GM19468 (cell line): ENCODE results near the gene ARHGAP1.
"Not testable (repeated sequence)": the region's sequence is repeated elsewhere in the genome, so short reads cannot be mapped to it uniquely, and the experiment has no call there.

Experiments used
- ATAC-seq: cut with Tn5 transposase; IDR thresholded peaks from one replicate; pipeline ENCODE4 v1.9.1; 2021; ENCODE audit warnings: mild to moderate bottlenecking, moderate library complexity, moderate number of reproducible peaks; ENCODE audit not compliant: unreplicated experiment; ENCODE audit errors: extremely low read depth

The ARHGAP1 gene

DNA sequence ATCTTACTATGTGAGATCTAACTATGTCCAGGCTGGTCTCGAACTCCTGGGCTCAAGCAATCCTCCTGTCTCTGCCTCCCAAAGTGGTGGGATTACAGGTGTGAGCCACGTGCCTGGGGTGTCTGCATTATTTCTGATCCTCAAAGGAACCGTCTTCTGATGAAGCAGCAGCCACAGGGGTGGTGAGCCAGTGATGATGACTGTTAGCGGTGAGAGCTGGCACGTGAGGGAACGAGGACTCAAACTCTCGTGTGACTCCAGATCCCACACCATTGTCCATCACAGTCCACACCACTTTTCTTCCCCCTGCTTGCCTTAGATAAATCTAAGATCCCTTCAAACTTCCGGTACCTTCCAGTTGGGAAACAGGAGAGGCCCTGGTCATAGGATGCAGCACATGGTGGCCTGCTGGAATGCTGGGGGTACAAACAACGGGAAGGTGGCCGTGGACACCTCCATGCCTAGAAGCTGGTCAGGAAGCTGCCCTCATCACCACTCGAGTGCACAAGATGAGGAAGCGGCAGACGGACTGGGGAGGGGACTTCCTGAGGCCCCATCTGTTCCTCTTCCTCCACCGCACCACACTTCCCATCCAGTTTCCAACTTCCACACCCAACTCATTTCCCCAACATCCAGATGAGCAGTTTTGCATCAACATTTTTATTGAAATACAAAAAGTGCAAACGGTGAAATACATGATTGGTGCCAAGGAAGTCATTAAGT, 23.8 kb downstream of the ARHGAP1 start:
- no peak for ATAC-seq

DNA sequence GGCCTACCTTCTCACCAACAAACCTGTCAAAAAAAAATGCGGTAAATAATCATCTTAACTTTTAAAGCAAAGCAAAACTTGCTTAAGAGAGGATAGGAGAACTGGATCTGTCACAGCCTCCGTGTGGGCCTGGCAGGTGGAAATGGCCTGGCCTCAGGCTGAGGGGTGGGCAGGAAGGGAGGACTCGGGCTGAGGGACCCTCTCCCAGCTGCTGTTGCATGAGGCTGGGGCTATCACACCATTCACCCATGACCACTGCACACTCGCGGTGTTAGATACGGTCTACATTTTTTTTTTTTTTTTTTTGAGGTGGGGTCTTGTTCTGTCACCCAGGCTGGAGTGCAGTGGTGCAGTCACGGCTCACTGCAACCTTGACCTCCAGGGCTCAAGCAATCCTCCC, 24.5 kb downstream of the ARHGAP1 start:
- ATAC-seq, result no peak

DNA sequence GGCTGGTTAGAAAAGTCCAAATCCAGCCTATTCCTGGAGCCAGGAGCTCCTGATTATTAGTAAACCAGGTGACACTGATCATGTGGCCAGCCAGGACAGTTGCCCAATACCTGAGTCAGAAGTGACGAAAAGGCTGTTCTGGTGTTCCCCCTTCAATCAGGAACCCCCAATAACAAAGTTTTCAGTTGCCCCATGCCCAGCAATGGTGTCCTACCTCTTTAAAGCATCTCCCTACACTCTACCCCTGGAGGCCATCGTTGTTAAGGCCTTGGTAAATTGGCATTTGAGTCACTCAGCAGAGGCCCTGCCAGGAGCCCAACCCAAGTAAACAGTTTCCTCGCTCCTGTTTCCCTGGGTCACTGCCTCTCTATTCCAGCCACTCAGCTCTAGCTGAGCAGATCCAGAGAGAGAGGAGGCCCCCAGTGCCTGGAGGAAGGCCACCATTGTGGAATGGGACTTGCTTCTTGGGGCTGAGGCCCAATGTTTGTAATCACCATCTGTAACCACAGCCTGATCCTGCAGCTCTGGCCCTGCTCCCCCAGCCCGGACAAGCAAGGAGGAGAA, 25.0 kb downstream of the ARHGAP1 start:
- no peak for ATAC-seq

DNA sequence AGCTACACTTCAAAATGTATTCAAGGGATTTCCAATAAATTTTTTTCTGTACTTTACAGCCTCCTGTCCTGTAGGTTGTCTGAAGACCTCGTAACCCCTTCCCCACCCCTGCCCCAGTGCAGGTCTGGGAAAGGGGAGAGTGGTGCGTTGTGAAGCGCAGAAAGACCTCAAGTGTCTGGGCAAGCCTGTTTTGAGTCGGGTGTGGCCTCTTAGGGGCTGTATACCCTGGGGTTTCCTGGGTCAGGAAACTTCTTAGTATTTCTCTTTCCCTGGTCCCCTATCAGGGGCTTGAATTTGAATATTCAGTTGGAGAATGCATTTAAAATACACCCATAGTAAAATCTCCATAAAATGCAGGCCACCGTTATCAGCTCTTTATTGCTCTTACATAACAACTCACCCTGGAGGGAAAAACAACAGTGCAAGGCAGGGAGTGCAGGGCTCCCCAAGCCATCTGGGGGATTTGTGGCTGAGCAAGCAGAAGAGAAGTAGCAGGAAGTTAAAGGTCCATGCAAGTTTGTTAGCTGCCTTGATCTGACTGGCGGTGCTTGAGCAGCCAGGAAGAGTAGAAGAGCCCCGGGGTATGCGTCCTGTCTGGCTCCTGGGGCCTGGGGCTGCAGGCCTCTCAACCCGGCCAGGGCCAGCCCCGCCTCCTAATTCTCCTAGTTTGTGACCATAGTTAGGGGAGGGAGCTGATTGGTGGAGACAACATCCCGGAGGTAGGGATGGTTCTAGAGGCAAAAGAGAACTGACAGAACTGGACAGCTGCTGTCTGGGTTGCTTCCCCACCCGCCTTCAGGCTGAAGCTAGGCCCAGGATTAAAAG, 25.7 kb downstream of the ARHGAP1 start:
- no peak for ATAC-seq

DNA sequence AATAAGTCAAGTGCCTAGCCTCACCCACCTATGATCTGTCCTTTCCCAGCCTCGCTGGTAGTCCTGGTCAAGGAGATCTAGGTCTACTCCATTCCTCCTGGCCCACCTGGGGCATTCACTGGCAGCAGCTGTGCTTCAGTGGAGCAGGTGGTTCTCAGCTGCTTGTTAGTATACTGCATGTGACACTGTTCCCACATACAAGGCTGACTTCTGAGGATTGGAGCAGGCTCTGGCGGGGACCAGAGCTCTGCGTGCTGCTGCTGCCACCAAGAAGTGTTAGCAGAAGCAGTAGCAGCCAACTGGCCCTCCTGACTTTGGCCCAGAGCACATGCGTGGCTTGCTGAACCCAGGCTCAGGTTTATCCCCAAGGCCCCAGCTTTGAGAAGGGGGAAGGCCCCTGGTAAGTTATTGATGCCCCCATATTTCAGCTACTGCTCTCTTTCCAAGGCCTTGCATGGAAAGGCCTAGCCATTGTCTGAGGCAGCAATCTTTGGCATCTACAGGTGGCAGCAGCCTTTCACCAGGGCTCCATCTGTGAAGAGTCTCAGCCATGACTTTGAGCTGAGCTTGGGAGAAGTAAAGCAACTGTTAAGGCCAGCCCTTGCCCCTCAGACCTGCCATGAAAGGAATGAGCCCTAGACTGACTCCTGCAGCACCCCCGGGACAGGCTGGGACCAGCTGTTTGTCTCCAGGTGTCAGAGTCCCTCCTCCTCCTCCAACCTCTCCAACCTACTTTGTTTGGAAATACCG, 26.5 kb downstream of the ARHGAP1 start:
- ATAC-seq, result no peak

DNA sequence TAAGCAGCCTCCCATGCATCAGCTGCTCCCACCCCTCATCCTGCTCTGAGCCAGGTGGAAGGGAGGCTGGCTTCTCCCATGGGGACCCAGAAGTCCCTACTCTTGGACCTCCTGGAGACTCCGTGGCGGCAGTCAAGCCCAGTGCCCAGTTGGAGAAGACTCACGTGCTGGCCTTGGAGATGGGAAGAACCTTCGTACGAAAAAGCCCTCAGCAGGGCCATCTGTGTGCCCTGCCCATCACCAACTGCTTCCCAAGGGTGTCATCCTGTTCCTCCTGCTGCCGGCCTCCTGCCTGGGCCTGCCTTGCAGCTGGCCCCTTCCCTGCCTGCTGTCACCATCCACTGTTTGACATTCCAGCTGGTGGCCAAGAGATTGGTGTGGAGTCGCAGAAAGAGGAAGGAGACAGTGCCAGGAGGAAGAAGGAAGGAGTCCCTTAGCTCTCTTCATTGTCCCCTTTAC, 28.0 kb downstream of the ARHGAP1 start:
- no peak for ATAC-seq

DNA sequence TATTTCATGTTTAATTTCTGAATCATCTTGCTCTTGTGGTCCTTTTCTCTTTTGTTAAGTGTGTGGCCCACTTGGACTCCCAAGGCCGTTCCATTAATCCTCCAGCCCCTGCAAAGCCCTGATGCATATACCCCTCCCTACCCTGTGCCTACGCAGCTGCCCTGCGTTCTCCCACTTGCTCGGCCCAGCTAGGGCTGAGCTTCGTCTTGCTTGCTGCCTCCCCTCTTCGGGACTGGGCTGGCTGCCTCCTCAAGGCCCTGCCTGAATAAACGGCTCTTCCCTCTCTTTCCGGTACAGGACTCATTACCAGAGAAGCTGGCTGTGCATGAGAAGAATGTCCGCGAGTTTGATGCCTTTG, 28.5 kb downstream of the ARHGAP1 start:
- no peak for ATAC-seq

DNA sequence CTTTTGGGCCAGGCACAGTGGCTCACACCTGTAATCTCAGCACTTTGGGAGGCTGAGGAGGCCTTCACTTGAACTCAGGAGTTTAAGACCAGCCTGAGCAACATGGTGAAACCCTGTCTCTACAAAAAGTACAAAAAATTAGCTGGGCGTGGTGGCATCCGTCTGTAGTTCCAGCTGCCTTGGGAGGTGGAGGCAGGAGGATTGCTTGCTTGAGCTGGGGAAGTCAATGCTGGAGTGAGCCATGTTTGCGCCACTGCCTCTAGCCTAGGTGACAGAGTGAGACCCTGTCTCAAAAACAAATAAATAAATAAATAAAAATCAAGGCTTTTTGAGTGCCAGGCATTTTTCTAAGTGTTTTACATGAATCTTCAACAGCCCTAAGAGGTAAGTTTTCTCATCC, 29.9 kb downstream of the ARHGAP1 start:
- not testable (repeated sequence) for ATAC-seq

DNA sequence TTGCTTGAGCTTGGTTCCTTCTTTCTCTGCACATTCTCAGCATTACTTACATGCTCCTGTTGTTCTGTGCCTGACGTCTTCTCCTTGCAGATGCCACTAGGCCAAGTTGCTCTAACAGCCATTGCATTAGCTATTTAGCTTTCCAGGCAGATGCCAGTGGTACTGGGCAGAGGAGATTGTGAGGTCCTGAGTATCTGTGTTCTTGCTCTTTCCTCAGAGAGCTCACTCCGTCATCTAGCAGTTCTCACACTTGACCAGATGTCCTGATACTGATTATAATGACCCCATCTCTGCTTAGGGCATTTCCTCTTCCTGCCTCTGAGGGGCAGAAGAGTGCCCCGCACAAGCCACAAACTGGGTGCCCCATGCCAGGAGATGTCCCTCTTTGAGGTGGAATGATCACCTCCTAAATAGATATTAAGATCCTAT, 30.7 kb downstream of the ARHGAP1 start:
- ATAC-seq, result no peak

DNA sequence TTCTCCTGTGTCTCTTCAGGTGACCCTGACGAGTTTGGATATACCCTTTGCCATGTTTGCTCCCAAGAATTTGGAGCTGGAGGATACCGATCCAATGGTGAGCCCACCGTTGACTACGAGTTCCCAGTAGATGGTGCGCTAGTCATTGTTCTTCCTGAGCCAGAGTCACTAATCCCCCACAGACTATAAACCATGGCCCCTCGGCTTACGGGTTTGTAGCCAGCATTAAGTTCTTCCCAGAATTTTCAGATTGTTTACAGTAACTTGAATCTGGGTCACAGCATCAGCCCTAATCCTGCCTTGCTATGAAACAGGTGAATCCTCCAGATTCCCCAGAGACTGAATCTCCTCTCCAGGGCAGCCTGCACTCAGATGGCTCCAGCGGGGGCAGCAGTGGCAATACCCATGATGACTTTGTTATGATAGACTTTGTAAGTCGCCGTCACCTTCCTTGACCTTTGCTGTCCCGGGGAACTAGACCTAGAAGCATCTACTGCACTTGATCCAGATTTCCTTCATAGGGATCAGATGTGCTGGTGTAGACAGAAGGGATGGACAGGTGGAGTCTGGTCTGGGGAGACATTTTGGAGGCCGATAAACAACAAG, 31.8 kb downstream of the ARHGAP1 start:
- ATAC-seq, result no peak

DNA sequence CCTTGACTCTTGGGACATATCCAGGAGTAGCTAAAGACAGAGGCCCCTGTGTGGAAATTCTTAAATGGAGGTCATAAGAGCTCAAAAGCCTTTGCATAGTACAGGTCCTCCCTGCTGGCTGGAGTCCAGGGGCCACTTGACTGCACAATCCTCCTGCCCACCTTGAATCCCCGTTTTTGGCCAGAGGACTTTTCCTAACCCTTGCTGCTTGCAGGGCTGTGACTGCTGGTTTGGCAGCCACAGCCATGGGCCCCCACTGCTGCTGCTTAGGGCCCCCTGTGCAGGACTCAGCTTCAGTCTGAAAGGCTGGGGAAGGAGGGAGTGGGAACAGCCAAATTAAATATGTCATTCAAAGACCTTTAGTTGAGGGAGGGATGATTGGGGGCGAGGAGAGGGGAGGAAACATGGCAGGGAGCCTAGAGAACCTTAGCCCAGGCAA, 33.4 kb downstream of the ARHGAP1 start:
- ATAC-seq, result no peak

DNA sequence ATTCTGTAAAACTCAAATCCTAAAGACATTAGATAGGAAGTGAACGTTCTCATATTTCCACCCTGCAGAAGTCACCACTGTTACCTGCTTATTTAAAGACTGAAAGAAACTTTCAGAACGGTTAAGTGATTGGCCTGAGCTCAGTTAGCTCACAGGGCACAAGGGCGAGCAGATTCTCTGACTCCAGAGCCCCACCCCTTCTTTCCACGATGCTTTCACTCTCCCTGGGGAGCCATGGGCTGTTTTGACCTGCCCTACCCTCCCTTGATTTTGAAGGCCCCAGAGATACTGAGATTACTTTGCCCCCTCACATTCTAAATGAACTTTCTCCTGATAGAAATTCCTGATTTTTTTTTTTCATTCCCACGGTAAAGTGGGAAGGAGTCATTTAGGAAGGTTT, 33.9 kb downstream of the ARHGAP1 start:
- ATAC-seq, result no peak

DNA sequence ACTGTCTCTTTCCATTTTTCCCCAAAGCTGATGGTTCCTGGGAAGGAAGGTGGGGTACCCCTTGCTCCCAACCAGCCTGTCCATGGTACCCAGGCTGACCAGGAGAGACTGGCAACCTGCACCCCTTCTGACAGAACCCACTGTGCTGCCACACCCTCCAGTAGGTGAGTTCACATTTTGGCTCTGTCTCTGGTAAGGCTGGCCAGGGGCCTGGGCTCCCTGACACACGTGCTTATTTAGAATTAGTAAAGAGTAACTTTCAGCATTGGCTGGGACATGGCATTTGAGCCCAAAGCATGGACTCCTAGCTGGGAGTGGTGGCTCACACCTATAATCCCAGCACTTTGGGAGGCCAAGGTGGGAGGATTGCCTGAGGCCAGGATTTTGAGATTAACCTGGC, 35.1 kb downstream of the ARHGAP1 start:
- no peak for ATAC-seq

DNA sequence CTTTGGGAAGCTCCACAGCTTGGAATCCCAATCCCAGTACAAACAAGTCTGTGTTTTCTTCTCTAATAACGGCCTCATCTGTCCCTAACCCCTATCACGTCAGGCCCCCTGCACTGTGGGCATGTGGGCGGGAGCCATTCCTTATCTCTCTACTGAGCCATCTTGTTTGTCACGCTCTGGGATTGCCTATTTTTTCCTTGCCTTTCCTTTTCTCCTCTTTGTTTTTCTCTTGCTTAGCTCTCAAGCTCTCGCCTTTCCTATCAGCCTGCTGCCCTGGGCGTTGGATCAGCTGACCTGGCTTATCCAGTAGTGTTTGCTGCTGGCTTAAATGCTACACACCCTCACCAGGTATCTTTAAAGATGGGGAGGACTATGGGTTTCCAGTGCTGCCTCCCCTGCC, 35.8 kb downstream of the ARHGAP1 start:
- no peak for ATAC-seq

DNA sequence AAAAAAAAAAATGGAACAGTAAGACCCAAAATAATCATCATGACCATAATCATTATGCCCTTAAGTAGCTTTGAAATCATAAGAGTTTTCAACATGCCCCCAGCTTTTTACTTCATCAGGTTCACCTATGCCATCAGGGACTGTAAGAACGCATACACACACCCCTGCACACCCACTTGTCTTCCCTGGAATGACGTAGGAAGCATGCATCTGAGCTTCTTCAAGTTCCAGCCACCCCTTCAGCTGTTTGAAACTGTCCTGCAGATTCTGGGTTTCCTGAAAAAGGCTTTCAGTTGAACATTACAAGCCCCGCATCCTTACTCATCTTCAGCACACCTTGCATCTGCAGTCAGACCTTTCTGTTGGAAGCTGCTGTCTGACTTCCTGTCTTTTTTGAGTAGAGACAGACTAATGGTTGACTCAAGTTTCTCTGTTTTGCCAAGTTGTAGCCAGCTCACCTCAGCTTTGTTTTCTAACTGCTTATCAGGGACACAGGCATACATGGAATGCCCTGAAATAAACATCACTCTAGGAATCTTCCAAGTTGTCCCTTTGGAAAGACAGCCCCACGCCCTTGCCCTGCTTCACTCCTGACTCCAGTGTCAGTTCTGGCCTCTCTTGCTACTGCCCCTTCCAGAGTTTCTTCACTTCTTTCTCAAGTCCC, 37.0 kb downstream of the ARHGAP1 start:
- no peak for ATAC-seq

DNA sequence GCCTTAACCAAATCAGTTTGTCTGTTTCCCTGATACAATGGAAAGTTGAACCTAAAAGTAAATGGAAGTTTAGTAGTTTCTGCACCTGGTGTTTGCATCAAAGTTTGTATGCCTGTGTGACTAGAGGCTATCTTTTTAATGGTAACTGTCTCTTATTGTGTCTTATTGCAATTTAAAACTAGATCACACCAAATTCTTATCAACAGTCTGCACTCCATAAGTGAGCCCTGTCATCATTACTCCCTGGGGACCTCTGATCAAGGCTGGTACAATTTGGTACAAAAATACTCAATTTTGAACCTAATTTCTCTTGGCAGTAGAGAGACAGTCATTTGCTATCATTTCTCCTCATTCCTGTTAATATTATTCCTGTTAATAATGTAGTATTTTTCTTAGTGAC, 38.1 kb downstream of the ARHGAP1 start:
- ATAC-seq, result no peak

DNA sequence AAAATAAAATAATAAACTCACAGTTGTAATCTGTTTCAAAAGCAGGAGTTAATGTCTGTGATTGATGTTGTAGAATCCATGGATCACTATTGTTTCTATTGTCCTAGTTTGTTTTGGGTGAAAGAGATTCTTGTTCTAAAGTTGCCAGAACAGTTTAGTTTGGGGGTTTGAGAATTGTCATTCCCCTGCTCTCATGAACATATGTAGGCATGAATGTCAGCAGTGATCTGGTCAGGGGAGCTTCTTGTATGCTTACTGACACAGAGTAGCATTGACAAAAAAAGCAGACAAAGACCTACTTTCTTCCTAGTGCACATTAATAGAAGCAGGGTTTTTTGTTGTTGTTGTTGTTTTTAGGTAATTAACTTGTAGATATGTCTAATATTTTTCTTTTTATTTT, 38.6 kb downstream of the ARHGAP1 start:
- ATAC-seq, result no peak

DNA sequence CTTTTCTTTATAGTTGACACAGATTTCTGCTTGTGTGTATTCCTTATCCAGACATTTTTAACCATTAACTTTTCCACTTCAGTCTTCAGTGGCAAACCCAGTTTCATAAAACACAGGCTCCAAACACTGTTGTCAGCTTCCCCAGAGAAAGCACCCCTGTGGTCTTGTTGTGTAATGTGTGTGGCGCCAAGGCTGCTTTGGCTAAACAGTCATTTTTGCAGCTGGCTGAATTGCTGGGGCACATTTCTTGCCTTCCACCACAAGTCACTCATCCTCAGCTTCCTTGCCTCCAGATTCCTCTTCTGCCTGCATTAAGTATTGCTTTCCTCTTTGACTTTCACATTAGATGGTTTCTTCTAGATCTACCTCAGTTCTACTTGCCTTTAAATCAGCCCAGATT, 40.5 kb downstream of the ARHGAP1 start:
- ATAC-seq, result no peak

DNA sequence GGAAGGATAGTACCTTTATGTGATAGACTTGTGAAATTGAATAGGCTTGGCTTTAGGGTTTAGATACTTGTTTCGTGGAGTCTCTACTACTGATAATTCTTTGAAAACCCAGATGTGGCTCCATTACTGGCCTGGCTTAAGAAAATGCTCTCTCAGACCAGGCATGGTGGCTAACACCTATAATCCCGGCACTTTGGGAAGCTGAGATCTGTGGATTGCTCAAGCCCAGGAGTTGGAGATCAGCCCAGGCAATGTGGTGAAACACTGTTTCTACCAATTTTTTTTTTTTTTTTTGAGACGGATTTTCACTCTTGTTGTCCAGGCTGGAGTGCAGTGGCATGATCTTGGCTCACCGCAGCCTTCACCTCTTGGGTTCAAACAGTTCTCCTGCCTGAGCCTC, 42.2 kb downstream of the ARHGAP1 start:
- no peak for ATAC-seq

DNA sequence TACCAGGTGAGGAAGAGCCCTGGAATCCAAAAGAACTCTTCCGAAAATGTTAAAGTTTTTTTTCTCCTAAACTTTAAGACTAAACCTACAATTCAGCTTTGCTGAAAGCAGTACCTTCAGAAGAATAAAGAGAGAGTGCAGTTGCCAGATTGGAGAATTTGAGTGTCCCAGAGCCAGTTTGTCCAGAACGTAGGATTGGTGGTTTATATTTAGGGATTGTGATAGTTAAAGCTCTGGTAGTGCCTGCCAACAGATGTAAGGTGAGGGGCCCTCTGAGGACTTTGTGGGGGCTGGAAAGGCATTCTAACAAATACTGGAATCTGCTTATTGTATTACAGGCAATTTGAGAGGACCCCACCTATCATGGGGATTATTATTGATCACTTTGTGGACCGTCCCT, 43.2 kb downstream of the ARHGAP1 start:
- no peak for ATAC-seq
